ENCODE measurements around the gene ATP8B3.

The ATP8B3 gene

GRCh38 chr19:1817553-1818179 lies 5.6 kb upstream of the ATP8B3 start:
- no peak for DNase-seq (ENCODE audit: extremely low read depth in 1 of 2, low read depth in 1 of 2)

GRCh38 chr19:1816530-1817298 lies 4.6 kb upstream of the ATP8B3 start:
- no peak for DNase-seq (ENCODE audit: extremely low read depth in 1 of 2, low read depth in 1 of 2)

GRCh38 chr19:1815605-1816529 lies 3.8 kb upstream of the ATP8B3 start:
- DNase-seq (ENCODE audit: extremely low read depth in 1 of 2, low read depth in 1 of 2) = no peak

GRCh38 chr19:1814833-1815604 lies 2.9 kb upstream of the ATP8B3 start:
- DNase-seq (ENCODE audit: extremely low read depth in 1 of 2, low read depth in 1 of 2) = no peak

DNA sequence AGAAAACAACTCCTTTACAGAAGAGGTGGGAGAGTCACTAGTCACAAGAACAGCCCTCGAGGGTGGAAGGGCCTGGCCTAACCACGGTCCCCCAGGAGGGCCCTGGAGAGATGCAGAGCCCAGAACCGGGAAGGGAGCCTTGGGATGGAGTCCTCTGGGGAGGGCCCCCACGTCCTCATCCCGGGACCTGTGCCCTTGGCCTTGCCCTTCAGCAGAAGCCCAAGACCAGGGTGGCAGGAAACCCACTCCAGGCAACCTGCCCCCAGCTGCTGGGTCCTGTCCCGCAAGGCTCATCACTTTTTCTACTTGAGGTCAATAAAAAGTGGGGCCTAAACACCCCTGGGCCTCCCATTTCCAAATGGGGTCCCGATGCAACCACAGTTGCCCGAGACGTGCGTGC lies 2.3 kb upstream of the ATP8B3 start:
- DNase-seq (ENCODE audit: extremely low read depth in 1 of 2, low read depth in 1 of 2) = no peak

- DNase-seq (ENCODE audit: extremely low read depth in 1 of 2, low read depth in 1 of 2) = no peak
Measured at GRCh38 chr19:1813192-1814182, 1.4 kb upstream of the ATP8B3 start.

GRCh38 chr19:1812426-1813191 lies 533 bp upstream of the ATP8B3 start:
- DNase-seq (ENCODE audit: extremely low read depth in 1 of 2, low read depth in 1 of 2) = peak; percentile 69 to 93

GRCh38 chr19:1811472-1811894 lies 593 bp downstream of the ATP8B3 start:
- peak; percentile 18 to 48 for DNase-seq (ENCODE audit: extremely low read depth in 1 of 2, low read depth in 1 of 2)

DNA sequence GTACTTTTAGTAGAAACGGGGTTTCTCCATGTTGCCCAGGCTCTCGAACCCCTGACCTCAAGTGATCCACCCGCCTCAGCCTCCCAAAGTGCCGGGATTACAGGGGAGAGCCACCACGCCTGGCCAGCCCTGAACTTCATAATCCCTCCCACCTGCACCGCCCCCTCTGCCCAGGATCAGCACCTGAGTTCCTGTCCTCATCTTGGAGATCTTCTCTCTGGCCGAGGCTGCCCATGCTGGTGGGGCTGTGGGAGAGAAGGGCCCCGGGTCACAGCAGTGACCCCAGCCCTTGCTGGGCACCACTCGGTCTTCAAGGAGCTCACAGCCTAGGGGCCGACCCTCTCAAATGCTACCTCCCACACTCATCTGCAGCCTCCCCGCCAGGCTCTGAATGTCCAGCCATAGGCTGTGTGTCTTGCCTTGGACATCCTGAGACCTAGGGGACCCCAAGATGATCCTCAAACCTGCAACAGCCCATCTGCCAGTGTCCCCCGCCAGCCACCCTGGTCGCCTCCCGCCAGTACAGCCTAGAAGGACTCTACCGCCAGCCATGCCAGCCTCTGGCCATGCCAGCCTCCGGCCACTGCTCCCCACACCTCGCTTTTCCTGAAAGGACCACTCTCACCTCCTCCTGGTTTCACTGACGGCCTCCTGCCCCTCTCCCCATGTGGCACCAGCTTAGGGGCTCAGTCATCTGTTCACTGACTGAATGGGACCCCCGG lies 1.5 kb downstream of the ATP8B3 start:
- no peak for DNase-seq (ENCODE audit: extremely low read depth in 1 of 2, low read depth in 1 of 2)

DNA sequence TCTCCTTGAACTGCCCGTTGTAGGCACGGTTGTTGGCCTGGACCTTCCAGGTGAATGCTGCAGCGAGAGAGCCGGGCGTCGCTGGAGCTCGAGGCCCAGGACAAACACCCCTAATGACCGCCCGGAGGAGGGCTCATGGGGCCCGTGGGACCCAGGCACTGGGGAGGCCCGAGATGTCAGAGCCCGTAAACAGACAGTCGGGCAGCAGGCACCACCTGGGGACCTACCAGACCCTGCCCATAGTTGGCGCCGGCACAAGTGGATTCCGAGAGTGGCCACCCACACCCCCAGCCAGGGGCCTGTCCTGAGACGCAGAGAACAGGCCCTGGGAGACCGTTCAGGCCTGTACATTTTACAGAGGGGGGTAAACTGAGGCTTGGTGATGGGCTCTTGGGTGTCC lies 2.4 kb downstream of the ATP8B3 start:
- DNase-seq (ENCODE audit: extremely low read depth in 1 of 2, low read depth in 1 of 2) = no peak

- DNase-seq (ENCODE audit: extremely low read depth in 1 of 2, low read depth in 1 of 2) = no peak
Measured at GRCh38 chr19:1808395-1808731, 3.7 kb downstream of the ATP8B3 start.

GRCh38 chr19:1807695-1808394 lies 4.2 kb downstream of the ATP8B3 start:
- DNase-seq (ENCODE audit: extremely low read depth in 1 of 2, low read depth in 1 of 2) = no peak

DNA sequence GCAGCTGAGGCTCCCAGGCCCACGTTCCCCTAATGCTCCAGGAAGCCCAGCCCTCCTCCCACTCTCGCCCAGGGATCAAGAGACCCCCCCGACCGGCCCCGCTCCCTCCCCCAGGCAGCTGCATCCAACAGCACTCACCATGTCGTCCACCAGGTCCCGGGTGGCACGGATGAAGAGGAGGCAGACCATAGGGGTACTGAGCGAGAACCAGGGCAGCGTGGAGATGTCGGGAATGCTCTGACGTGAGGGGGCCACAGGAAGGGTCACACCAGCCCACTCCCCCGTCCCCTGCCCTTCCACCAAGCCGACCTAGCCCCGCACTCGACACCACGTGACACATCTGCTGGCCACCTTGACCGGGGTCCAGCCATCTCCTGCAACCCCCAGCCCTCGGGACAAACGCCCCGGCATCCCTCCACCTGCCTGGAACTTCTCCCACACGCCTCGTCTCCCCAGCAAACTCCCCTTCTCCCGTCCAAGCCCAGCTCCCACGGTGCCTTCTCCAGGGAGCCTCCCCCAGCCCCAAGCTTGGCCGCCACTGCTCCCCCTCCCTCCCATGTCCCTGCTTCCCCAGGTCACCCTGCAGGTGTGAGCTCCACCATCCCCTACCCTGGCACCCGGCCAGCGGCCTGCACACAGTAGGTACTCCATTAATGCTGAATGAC lies 4.9 kb downstream of the ATP8B3 start:
- DNase-seq (ENCODE audit: extremely low read depth in 1 of 2, low read depth in 1 of 2) = no peak

- DNase-seq (ENCODE audit: extremely low read depth in 1 of 2, low read depth in 1 of 2) = no peak
Measured at GRCh38 chr19:1806184-1807029, 5.7 kb downstream of the ATP8B3 start.

DNA sequence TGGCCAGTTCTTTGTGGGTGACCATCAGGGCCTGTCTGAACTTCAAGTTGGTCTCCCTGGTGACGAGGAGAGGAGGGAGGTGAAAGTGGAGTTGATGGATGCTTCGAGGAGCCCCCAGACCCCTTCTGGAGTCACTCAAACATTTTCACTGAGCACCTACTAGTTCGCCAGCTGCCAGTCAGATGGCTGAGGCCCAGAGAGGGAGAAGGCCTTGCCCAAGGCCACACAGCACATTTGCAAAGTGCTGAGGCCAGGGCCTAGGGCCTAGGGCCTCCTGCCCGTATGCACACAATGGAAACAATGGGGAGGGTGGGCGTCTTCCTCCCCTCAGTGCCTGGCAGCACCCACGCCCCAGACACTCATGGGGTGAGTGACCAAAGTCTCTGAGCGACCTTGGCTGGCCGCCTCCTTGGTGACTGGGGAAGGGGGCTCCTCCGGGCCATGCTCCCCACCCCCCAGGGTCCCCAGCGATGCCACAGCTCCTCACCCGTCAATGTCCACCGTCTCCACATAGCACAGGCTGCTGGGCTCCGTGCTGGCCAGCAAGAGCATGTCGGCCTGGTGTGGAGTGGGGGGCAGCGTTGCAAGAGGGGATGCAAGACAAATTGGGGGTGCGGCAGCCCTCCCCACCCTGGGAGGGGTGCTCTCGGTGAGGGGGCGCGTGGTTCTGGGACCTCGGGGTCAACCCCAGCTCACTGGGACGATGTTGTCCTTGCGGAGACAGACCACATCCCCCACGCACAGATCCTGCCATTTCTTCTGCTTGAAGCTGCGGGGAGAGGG lies 6.5 kb downstream of the ATP8B3 start:
- DNase-seq (ENCODE audit: extremely low read depth in 1 of 2, low read depth in 1 of 2) = no peak
